HepG2 (cell line): ENCODE data around the gene GTF2E1. TPM values are rescaled to one million over a fixed set of nuclear protein-coding genes. Genes with fewer than 3 reads are reported as not detected.

Experiments used
- AGO1 ChIP-seq: fragments of 200-400 bp; formaldehyde crosslinking; IDR thresholded peaks from 2 replicates; pipeline ENCODE4 v1.6.1; 2017; ENCODE audit warnings: mild to moderate bottlenecking, low read depth, low read length, moderate library complexity; ENCODE audit not compliant: poor library complexity, severe bottlenecking
- ASH2L ChIP-seq: fragments of 300-600, 200-600 bp; sonication (generic); IDR thresholded peaks from 2 replicates; pipeline ENCODE4 v1.7.0; 2017; ENCODE audit warnings: low read depth, mild to moderate bottlenecking, moderate library complexity, mixed read lengths, low read length; ENCODE audit not compliant: insufficient read length
- CAMTA2 ChIP-seq: sonication (generic); formaldehyde crosslinking; IDR thresholded peaks from 2 replicates; pipeline ENCODE4 v1.4.0; 2020; ENCODE audit warnings: mild to moderate bottlenecking, missing genetic modification reagents, borderline replicate concordance
- FOXJ3 ChIP-seq: sonication (generic); formaldehyde crosslinking; IDR thresholded peaks from 2 replicates; pipeline ENCODE4 v1.4.0; 2020; ENCODE audit warnings: missing genetic modification reagents, mild to moderate bottlenecking, borderline replicate concordance
- FOXO1 ChIP-seq: sonication (generic); formaldehyde crosslinking; IDR thresholded peaks from 2 replicates; pipeline ENCODE4 v1.4.0; 2020; ENCODE audit warnings: missing genetic modification reagents
- HNRNPH1 ChIP-seq: fragments of 200-400 bp; formaldehyde crosslinking; optimal IDR thresholded peaks from 2 replicates; pipeline ENCODE3; 2017; ENCODE audit warnings: mild to moderate bottlenecking, low read depth, low read length
- MEIS1 ChIP-seq: sonication (generic); formaldehyde crosslinking; IDR thresholded peaks from 2 replicates; pipeline ENCODE4 v1.9.0; 2021; ENCODE audit warnings: mild to moderate bottlenecking, missing genetic modification reagents, moderate library complexity, borderline replicate concordance
- MIXL1 ChIP-seq: IDR thresholded peaks from 2 replicates; pipeline ENCODE4 v1.6.1; 2016
- POGZ ChIP-seq: sonication (generic); formaldehyde crosslinking; IDR thresholded peaks from 2 replicates; pipeline ENCODE4 v1.4.0; 2020; ENCODE audit warnings: mild to moderate bottlenecking, missing genetic modification reagents
- PPARG ChIP-seq: conservative IDR thresholded peaks from 2 replicates; pipeline ENCODE4 v1.6.1; 2016; ENCODE audit warnings: missing biosample characterization, missing genetic modification reagents
- STAG1 ChIP-seq: sonication (generic); formaldehyde crosslinking; IDR thresholded peaks from 2 replicates; pipeline ENCODE4 v1.4.0; 2020; ENCODE audit warnings: missing genetic modification reagents
- TBX3 ChIP-seq: fragments of 450-650 bp; IDR thresholded peaks from 2 replicates; pipeline ENCODE4 v1.6.1; 2017; ENCODE audit warnings: antibody characterized with exemption, mild to moderate bottlenecking, inconsistent platforms, borderline replicate concordance
- ZFP41 ChIP-seq: sonication (generic); formaldehyde crosslinking; IDR thresholded peaks from 2 replicates; pipeline ENCODE4 v1.4.0; 2020; ENCODE audit warnings: mild to moderate bottlenecking, missing genetic modification reagents, borderline replicate concordance
- ZMYM2 ChIP-seq: sonication (generic); formaldehyde crosslinking; IDR thresholded peaks from 2 replicates; pipeline ENCODE4 v1.8.0; 2022; ENCODE audit warnings: mild to moderate bottlenecking, missing genetic modification reagents
- ZMYM3 ChIP-seq: sonication (generic); formaldehyde crosslinking; IDR thresholded peaks from 2 replicates; pipeline ENCODE4 v1.5.1; 2020; ENCODE audit warnings: mild to moderate bottlenecking, missing genetic modification reagents
- ZNF138 ChIP-seq: sonication (generic); formaldehyde crosslinking; IDR thresholded peaks from 2 replicates; pipeline ENCODE4 v1.5.0; 2020; ENCODE audit warnings: mild to moderate bottlenecking, low read depth, missing genetic modification reagents
- ZNF20 ChIP-seq: sonication (generic); formaldehyde crosslinking; IDR thresholded peaks from 2 replicates; pipeline ENCODE4 v1.4.0; 2020; ENCODE audit warnings: mild to moderate bottlenecking, moderate library complexity, missing genetic modification reagents
- ZNF263 ChIP-seq: sonication (generic); formaldehyde crosslinking; IDR thresholded peaks from 2 replicates; pipeline ENCODE4 v1.4.0; 2020; ENCODE audit warnings: missing genetic modification reagents
- ZNF274 ChIP-seq: sonication (generic); formaldehyde crosslinking; IDR thresholded peaks from 2 replicates; pipeline ENCODE4 v1.5.1; 2020; ENCODE audit warnings: mild to moderate bottlenecking, missing genetic modification reagents
- polyA plus RNA-seq, 8 experiments: library from polyadenylated mRNA; depleted of rRNA in 3 of 8; stranded (reverse) in 7 of 8; unstranded in 1 of 8; fragments of >200 nt; fragmentation: Illumina TruSeq in 4 of 8; extraction: Trizol in 4 of 8; gene quantifications; 2 replicates each; pipeline versions ENCODE4 v1.2.1 to v1.2.3, GENCODE V29; 2011 to 2016; ENCODE audit warnings: low read depth in 4 of 8, missing spikeins in 1 of 8, mixed read lengths in 1 of 8; ENCODE audit not compliant: insufficient read depth in 1 of 8
- total RNA-seq, 5 experiments: library from RNA; depleted of rRNA; stranded (reverse); fragments of >200 nt; fragmentation: Illumina TruSeq; extraction: Trizol; gene quantifications; 2 replicates each; pipeline ENCODE4 v1.2.3, GENCODE V29; 2016; ENCODE audit warnings: low read depth in 1 of 5
- TF ChIP-seq, protein P1 (sequence below): sonication (generic); formaldehyde crosslinking; IDR thresholded peaks from 2 replicates; pipeline ENCODE4 v1.9.0; 2022; ENCODE audit warnings: missing genetic modification reagents, mild to moderate bottlenecking, borderline replicate concordance
- TF ChIP-seq, protein P2 (sequence below): sonication (generic); formaldehyde crosslinking; IDR thresholded peaks from 2 replicates; pipeline ENCODE4 v1.8.0; 2022; ENCODE audit warnings: mild to moderate bottlenecking, missing genetic modification reagents, moderate library complexity
- TF ChIP-seq, protein P3 (sequence below): IDR thresholded peaks from 2 replicates; pipeline ENCODE4 v1.6.1; 2012; ENCODE audit warnings: low read depth, low read length, improper control_type of control experiment
- TF ChIP-seq, protein P4 (sequence below): sonication (generic); formaldehyde crosslinking; IDR thresholded peaks from 2 replicates; pipeline ENCODE4 v1.4.0; 2020; ENCODE audit warnings: missing genetic modification reagents, borderline replicate concordance
- TF ChIP-seq, protein P5 (sequence below): sonication (generic); formaldehyde crosslinking; IDR thresholded peaks from 2 replicates; pipeline ENCODE4 v1.4.0; 2020; ENCODE audit warnings: missing genetic modification reagents

Gene GTF2E1
- total and polyA plus RNA-seq, 2 of the 13 experiments (the other 11 are each of a cell fraction or from before 2014, with no cell fraction given), result 7.7 to 21.5 TPM

DNA sequence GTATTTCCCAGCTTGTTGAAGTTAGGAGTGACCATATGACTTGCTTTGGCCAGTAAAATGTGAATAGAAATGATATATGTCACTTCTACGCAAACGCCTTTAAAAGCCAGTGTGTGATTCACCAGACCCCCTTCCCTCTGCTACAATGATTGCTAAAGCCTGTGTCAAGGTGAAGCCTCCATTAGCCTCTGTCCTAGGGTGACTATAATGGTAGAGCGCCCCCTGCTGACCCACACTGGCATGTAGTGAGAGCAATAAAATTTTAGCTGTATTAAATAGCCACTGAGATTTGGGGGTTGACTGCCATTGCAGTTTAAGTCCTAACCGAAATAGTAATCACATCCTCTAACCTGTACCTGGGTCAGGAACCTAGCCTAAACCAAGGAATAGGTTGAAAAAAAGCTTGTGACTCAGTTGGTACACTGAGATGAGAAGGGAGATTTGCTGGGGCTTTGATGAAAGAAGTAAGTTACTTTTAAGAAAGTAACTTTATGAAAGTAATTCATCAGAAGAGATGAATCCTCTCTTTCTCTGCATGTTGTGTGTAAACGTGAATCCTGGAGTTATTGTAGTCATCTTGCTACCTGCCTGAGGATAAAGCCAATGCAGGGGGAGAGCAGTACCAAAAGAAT is 52.6 kb downstream of the GTF2E1 start (continued):
- TF ChIP-seq ZFP41 (CRISPR knock-in tag) (no peak), AGO1 (no peak), ZNF138 (CRISPR knock-in tag) (no peak), STAG1 (CRISPR knock-in tag) (peak; percentile 92), ASH2L (no peak), FOXO1 (no peak), ZMYM3 (CRISPR knock-in tag) (no peak), HNRNPH1 (no peak), TBX3 (no peak), MEIS1 (CRISPR knock-in tag) (no peak), ZNF274 (CRISPR knock-in tag) (no peak), POGZ (no peak; the same call in 1 of the 2 replicates), CAMTA2 (CRISPR knock-in tag) (no peak), PPARG (CRISPR knock-in tag) (0 out of 2 replicates have a peak, but pooled peaks have one; percentile 11), FOXJ3 (CRISPR knock-in tag) (no peak), ZMYM2 (no peak), MIXL1 (CRISPR knock-in tag) (0 out of 2 replicates have a peak, but pooled peaks have one; percentile 41), ZNF20 (CRISPR knock-in tag) (no peak), ZNF263 (no peak)
- TF ChIP-seq, protein P1, sequence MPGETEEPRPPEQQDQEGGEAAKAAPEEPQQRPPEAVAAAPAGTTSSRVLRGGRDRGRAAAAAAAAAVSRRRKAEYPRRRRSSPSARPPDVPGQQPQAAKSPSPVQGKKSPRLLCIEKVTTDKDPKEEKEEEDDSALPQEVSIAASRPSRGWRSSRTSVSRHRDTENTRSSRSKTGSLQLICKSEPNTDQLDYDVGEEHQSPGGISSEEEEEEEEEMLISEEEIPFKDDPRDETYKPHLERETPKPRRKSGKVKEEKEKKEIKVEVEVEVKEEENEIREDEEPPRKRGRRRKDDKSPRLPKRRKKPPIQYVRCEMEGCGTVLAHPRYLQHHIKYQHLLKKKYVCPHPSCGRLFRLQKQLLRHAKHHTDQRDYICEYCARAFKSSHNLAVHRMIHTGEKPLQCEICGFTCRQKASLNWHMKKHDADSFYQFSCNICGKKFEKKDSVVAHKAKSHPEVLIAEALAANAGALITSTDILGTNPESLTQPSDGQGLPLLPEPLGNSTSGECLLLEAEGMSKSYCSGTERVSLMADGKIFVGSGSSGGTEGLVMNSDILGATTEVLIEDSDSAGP, result no peak
- TF ChIP-seq, protein P2, sequence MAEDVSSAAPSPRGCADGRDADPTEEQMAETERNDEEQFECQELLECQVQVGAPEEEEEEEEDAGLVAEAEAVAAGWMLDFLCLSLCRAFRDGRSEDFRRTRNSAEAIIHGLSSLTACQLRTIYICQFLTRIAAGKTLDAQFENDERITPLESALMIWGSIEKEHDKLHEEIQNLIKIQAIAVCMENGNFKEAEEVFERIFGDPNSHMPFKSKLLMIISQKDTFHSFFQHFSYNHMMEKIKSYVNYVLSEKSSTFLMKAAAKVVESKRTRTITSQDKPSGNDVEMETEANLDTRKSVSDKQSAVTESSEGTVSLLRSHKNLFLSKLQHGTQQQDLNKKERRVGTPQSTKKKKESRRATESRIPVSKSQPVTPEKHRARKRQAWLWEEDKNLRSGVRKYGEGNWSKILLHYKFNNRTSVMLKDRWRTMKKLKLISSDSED (CRISPR knock-in tag), result no peak
- TF ChIP-seq, protein P3, sequence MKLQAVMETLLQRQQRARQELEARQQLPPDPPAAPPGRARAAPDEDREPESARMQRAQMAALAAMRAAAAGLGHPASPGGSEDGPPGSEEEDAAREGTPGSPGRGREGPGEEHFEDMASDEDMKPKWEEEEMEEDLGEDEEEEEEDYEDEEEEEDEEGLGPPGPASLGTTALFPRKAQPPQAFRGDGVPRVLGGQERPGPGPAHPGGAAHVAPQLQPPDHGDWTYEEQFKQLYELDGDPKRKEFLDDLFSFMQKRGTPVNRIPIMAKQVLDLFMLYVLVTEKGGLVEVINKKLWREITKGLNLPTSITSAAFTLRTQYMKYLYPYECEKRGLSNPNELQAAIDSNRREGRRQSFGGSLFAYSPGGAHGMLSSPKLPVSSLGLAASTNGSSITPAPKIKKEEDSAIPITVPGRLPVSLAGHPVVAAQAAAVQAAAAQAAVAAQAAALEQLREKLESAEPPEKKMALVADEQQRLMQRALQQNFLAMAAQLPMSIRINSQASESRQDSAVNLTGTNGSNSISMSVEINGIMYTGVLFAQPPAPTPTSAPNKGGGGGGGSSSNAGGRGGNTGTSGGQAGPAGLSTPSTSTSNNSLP, result peak; percentile 76
- TF ChIP-seq, protein P4, sequence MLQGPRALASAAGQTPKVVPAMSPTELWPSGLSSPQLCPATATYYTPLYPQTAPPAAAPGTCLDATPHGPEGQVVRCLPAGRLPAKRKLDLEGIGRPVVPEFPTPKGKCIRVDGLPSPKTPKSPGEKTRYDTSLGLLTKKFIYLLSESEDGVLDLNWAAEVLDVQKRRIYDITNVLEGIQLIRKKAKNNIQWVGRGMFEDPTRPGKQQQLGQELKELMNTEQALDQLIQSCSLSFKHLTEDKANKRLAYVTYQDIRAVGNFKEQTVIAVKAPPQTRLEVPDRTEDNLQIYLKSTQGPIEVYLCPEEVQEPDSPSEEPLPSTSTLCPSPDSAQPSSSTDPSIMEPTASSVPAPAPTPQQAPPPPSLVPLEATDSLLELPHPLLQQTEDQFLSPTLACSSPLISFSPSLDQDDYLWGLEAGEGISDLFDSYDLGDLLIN (CRISPR knock-in tag), result no peak
- TF ChIP-seq, protein P5, sequence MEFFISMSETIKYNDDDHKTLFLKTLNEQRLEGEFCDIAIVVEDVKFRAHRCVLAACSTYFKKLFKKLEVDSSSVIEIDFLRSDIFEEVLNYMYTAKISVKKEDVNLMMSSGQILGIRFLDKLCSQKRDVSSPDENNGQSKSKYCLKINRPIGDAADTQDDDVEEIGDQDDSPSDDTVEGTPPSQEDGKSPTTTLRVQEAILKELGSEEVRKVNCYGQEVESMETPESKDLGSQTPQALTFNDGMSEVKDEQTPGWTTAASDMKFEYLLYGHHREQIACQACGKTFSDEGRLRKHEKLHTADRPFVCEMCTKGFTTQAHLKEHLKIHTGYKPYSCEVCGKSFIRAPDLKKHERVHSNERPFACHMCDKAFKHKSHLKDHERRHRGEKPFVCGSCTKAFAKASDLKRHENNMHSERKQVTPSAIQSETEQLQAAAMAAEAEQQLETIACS (CRISPR knock-in tag), result no peak
